Stimulated activated CD4-positive, alpha-beta T cell treated with anti-CD3 and anti-CD28 coated beads, Interleukin-12 subunit alpha, Interleukin-12 subunit beta, amount 100 ng/mL, for 24 hours (primary cell): ENCODE results near the gene TMOD1.
"Not testable (repeated sequence)": the region's sequence is repeated elsewhere in the genome, so short reads cannot be mapped to it uniquely, and the experiment has no call there.

Source experiments
- DNase-seq, 2 experiments: peaks; one replicate each; pipeline ENCODE4 v3.0.0-alpha.2; 2020; ENCODE audit warnings: low read depth in 2 of 2

TMOD1 gene

DNA sequence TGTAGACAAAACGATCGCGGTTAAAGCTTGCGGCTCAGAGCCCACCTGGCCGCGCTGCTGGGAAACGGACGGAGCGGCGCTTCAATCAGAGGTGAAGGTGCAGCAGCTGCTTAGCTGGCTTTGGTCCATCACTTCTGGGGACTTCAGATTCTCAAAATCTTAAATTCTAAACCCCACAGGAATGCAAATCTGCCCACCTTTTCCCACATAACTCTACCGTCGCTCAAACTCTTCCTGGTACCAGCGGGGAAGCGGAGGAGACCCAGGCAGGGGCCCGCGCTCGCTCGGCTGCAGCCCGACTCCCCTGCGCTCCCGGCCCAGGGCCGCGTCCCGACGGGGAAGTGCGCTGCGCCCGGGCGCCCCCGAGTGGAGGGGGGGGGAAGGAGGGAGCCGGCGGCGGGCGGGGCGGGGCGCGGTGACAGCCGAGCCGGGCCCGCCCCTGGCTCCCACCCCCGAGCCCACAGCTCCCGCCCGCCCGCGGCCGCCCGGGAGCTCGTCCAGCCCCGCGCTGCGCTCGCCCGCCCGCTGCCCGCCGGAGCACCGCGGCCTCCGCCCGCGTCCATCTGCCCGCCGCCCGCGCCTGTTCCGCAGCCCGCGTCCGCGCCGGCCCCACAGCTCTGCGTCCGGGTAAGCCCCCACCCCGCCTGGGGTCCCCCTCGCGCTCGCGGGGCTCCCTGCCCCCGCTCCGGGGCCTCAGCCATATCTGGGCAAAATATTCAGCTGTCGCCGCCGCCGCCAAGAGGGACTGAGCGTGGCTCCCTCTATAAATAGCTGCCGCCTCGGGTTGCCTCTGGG is at the start of gene TMOD1:
TSS of gene TMOD1 (plus strand) at position 490 of the 795 bp plus-strand sequence. CDS start 22,523 bp downstream, outside the sequence.
- DNase-seq = peak; percentile 14 to 29

DNA sequence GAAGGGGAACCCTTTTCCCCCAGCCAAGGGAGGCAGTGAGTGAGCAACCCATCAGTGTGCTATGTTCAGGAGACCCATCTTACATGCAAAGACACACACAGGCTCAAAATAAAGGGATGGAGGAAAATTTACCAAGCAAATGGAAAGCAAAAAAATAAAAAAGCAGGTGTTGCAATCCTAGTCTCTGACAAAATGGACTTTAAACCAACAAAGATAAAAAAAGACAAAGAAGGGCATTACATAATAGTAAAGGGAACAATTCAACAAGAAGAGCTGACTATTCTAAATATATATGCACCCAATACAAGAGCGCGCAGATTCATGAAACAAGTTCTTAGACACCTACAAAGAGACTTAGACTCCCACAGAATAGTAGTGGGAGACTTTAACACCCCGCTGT is 47.9 kb upstream of the TMOD1 start:
- not testable (repeated sequence) for DNase-seq

GRCh38 chr9:97456841-97457240 is 44.6 kb upstream of the TMOD1 start:
- DNase-seq = not testable (repeated sequence)

DNA sequence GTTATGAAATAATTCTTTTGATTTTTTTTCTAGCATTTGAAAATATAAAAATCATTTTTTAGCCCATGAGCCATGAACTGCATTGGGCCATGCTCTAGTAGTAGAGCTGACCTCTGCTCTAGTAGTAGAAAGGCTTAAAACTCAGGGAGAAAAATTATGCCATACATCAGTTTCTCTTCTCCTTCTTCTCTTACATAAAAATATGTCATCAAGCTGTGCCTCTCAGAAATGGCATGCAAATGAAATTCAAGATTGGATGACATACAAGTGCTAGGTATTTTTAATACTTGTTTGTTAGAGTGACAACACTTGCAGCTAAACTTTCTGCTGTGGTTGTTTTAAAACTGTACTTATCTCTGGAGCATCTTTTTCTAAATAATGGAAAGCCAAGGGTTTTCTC is 42.1 kb upstream of the TMOD1 start:
- no peak for DNase-seq

DNA sequence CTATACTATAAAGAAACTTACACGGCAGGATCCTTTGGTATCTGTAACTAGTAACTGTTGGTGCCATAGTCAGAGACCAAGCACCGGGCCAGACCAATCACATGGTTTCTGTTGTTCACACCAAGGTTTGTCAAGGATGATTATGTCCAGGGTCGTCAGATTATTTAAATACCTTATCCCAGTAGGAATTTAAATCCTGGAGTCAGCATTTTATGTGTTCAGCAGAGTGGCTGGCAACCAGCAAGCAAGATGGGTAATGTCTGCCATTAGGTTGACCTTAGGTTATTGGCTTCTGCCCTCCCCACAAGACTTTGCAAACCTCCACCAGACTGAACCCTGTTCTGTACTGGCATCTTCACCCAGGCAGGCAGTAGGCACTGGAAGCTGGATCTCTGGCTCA is 39.3 kb upstream of the TMOD1 start:
- no peak for DNase-seq

GRCh38 chr9:97462914-97463313 is 38.6 kb upstream of the TMOD1 start:
- DNase-seq = no peak

- DNase-seq = peak in 1 of 2 experiments; percentile 29
These were observed 32.6 kb upstream of the TMOD1 start for GRCh38 chr9:97468658-97469448.

DNA sequence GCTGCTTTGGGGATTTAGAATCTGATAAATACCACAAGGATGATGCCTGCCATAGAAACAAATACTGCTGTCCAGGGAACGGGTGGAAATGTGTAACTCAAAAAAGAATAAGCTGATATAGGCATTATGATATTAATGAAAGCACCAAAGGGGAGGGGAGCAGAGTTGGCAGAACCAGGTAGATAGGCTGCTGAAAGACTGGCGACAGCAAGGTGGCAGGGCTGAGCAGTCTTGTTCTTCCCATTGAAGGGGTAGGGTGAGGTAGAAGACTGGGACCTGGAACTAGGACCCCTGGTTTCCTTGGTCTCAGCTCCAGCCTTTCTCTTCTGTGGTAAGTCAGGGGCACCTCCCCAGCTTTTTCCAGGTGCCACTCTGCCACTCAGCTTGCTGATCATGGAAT is 31.4 kb upstream of the TMOD1 start:
- no peak for DNase-seq

DNA sequence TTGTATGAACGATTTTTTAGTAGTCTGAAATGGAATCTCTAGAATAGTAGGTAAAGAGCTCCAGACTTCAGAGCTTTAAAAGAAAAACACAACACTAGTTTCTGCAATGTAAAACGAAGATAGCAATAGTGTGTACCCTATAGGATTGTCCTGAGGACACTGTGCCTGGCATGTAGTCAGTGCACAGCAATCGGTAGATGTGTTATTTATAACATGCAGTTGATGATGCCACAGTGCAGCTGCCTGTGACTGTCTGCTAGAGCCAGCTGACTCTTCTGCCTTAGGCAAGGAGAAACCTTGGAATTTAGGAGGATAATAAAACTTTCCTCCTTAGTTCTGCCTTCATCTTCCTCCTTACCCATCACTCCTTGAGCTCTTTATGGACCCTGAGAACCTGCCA is 27.7 kb upstream of the TMOD1 start:
- no peak for DNase-seq

DNA sequence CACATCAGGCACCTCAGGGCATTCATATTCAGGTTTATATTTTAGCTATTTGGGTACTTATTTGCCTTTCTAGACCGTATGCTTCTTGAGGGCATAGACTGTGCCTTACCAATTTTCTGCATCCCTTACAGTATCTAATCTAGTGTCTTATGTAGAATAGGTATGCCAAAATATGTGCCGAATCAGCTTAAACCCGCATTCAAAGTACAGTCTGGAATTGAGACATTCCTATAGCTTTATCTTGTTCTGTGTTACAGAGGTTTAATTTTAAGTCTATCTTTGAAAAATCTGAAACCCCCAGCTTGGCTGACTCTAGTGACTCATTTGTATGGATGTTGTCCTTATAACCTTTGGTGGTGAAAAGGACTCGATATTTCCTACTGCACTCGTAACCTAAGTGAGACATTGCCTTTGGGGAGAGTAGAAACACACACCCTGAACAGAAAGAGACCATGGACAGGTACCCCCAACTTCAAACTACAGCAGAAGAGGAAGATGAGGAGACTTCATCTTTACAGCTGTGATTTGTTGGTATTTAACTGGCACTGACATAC is 27.0 kb upstream of the TMOD1 start:
- DNase-seq = no peak

- DNase-seq = no peak
These were observed 26.4 kb upstream of the TMOD1 start for GRCh38 chr9:97475059-97475458.

- no peak for DNase-seq
These were observed 23.0 kb upstream of the TMOD1 start for GRCh38 chr9:97478301-97478981.

DNA sequence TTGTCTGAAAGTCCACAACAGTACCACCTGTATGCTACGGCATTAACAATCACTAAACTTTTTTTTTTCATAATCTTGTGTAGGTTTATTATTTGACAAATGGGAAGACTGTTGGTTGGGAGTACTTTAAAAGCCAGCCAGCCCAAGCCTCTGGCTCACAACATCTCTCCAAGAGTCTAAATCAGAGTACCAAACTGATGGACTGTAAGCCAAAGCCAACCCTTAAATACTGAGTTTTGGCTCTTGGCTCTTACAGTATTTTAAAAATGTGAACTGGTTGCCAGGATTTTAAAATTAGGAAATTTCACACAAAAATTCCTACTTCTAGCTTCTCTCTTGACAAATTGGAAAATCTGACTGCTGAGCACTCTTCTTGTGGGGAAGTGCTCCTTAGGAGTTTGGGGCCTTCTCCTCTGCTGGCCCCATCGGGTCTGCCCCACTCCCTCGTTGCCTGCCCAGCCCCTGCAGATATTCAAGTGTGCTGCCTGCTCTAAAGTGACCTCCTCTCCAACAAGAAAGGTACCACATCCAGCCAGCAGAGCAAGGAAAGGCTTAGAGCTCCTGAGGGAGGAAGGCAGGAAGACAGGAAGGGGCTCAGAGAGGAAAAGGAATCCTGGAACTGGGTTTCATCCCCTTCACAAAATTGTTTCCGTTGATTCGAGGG is 21.8 kb upstream of the TMOD1 start:
- DNase-seq = no peak

GRCh38 chr9:97480174-97480573 is 21.3 kb upstream of the TMOD1 start:
- no peak for DNase-seq

DNA sequence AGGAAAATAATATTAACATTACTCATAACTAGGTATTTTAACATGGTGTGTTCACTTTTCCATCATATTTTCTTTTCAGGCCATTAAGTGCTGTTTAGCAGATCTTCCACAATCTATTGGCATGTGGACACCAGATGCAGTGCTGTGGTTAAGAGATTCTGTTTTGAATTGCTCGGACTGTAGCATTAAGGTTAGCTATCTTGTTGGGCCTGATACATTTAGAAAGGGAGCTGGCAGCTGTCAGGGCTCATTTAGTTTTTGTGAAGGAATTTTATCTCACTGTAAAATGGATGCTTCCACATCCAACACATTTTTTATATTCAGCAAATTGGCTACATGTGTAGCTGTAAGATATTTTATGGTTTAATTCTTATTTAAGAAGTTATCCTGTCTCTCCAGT is 20.7 kb upstream of the TMOD1 start:
- DNase-seq = no peak

GRCh38 chr9:97484134-97484533 is 17.3 kb upstream of the TMOD1 start:
- no peak for DNase-seq

DNA sequence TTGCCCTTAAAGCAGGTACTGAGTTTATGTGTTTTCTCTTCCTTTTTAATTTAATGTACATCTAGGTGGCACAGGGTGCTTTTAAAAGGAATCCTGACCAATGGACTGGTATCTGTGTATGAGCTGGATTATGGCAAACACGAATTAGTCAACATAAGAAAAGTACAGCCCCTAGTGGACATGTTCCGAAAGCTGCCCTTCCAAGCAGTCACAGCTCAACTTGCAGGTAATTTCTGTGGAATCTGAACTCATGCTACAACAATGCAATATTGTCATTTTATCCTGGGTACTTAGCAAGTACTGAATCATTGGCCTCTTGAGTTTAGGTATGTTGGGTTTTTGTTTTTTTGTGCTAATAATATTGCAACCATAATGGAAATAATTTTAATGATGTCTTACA is 14.4 kb upstream of the TMOD1 start:
- DNase-seq = no peak

DNA sequence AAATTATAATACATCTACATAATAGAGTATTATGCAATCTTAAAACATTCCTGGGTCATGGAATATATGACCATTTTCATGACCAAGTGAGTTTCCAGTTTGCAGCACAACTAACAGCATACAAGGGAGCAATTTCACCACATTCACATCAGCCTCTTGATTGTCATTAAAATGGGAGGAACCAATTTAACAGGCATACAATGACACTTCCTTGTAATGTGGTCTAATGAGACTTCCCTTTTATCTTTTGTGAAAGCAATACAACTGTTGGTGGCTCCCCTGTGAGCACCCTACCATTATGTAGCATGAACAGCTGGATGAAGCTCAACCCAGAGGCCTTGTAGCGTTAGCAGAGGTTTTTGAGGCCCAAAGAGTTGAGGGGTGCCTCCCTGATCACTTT is 13.6 kb upstream of the TMOD1 start:
- no peak for DNase-seq

DNA sequence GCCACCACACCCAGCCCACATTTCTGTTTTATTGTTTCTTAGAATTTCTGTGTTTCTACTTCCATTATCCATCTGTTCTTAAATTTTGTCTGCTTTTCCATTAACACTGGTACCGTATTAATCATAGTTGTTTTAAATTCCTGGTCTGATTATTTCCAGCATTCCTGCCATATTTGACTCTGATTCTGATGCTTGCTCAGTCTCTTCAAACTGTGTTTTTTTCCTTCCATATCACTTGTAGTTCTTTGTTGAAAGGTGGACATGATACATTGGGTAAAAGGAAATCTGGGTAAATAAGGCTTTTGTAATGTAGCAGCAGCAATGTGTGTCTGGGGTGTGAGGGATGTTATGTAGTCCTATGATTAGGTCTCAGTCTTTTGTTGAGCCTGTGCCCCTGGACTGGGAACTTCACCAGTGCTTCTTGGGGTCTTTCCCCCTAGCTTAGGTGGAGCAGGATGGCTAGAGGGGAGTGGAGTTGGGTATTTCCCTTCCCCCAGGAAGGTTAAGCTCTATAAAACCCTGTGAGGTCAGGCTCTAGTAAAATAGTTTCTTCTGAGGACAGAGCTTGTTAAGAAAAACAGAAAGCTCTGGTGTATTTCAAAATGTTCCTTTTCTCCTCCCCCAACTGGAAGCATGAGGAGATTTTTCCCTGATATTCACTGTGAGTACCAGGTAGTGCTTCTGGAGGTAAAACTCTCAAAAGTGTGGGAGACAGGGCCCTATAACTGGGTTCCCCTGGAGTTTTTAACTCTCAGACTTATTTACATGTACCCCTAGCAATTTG is 10.1 kb upstream of the TMOD1 start:
- no peak for DNase-seq

DNA sequence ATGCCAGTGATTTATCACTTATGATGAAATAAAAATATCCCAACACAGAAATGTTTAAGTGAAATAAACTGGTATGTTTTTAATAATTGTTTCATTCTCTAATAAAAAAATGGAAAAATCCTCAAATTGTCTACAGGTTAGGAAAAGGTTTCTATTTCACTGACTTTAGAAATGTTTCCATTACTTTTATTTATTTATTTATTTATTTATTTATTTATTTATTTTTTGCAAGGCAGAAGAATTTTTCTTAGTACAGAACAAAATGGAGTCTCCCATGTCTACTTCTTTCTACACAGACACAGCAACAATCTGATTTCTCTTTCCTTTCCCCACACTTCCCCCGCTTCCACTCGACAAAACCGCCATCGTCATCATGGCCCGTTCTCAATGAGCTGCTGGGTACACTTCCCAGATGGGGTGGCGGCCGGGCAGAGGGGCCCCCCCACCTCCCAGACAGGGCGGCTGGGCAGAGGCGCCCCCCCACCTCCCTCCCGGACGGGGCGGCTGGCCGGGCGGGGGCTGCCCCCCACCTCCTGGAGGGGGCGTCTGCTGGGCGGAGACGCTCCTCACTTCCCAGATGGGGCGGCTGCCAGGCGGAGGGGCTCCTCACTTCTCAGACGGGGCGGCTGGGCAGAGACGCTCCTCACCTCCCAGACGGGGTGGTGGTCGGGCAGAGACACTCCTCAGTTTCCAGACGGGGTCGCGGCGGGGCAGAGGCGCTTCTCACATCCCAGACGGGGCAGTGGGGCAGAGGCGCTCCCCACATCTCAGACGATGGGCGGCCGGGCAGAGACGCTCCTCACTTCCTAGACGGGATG is 3.7 kb upstream of the TMOD1 start:
- not testable (repeated sequence) for DNase-seq
